K562 (cell line): Measurements from ENCODE around the gene EIF2S2. TPM values are rescaled to one million over a fixed set of nuclear protein-coding genes. Genes with fewer than 3 reads are reported as not detected.

Experiments used
- ARID1B ChIP-seq: fragments of 450-650 bp; IDR thresholded peaks from 2 replicates; pipeline ENCODE4 v1.6.1; 2016; ENCODE audit warnings: antibody characterized with exemption, mild to moderate bottlenecking, inconsistent platforms
- ARID3B ChIP-seq: fragments of 250-450 bp; sonication (Bioruptor Pico); IDR thresholded peaks from 2 replicates; pipeline ENCODE4 v1.4.0; 2020; ENCODE audit warnings: borderline replicate concordance
- BRCA1 ChIP-seq, 2 experiments: fragments of 450-650 bp in 1 of 2; sonication (generic) in 1 of 2; formaldehyde crosslinking in 1 of 2; IDR thresholded peaks; 2 replicates each; pipeline versions ENCODE4 v1.5.0 to v1.6.1; 2017 to 2020; ENCODE audit warnings: mild to moderate bottlenecking in 1 of 2, missing genetic modification reagents in 1 of 2
- BRD4 ChIP-seq: fragments of 200-600 bp; sonication (generic); IDR thresholded peaks from 2 replicates; pipeline ENCODE4 v1.6.1; 2017; ENCODE audit warnings: inconsistent platforms
- CBFA2T2 ChIP-seq: fragments of 450-650 bp; conservative IDR thresholded peaks from 2 replicates; pipeline ENCODE4 v1.6.1; 2017; ENCODE audit warnings: mild to moderate bottlenecking
- GATAD2A ChIP-seq: fragments of 450-650 bp; IDR thresholded peaks from 2 replicates; pipeline ENCODE4 v1.6.1; 2017
- GATAD2B ChIP-seq: fragments of 450-650 bp; IDR thresholded peaks from 2 replicates; pipeline ENCODE4 v1.6.1; 2017; ENCODE audit warnings: mild to moderate bottlenecking, borderline replicate concordance
- HMGN3 ChIP-seq: IDR thresholded peaks from 2 replicates; pipeline ENCODE4 v1.6.1; 2011; ENCODE audit warnings: borderline replicate concordance, low read depth, mild to moderate bottlenecking, mixed read lengths, low read length; ENCODE audit not compliant: insufficient read length; ENCODE audit errors: extremely low read depth
- NCOR1 ChIP-seq: fragments of 450-650 bp; IDR thresholded peaks from 2 replicates; pipeline ENCODE4 v1.6.1; 2016; ENCODE audit warnings: mild to moderate bottlenecking, moderate library complexity
- NR3C1 ChIP-seq: sonication (generic); formaldehyde crosslinking; IDR thresholded peaks from 2 replicates; pipeline ENCODE4 v1.8.1; 2022; ENCODE audit warnings: missing genetic modification reagents
- NR4A1 ChIP-seq, 2 experiments: fragments of 250-450 bp in 1 of 2; fragments of 450-650 bp in 1 of 2; sonication (Bioruptor Pico) in 1 of 2; IDR thresholded peaks; 2 replicates each; pipeline versions ENCODE4 v1.4.0 to v1.6.1; 2016 to 2020; ENCODE audit warnings: mild to moderate bottlenecking in 2 of 2, missing compliant biosample characterization in 1 of 2, missing genetic modification characterization in 1 of 2, moderate library complexity in 1 of 2
- PPARD ChIP-seq: fragments of 250-450 bp; sonication (Bioruptor Pico); IDR thresholded peaks from 2 replicates; pipeline ENCODE4 v1.8.0; 2022; ENCODE audit warnings: inconsistent platforms, mild to moderate bottlenecking, moderate library complexity
- PURB ChIP-seq: sonication (generic); formaldehyde crosslinking; IDR thresholded peaks from 2 replicates; pipeline ENCODE4 v1.9.0; 2021; ENCODE audit warnings: low read depth, mild to moderate bottlenecking, missing genetic modification reagents
- RBM34 ChIP-seq: fragments of 200-400 bp; formaldehyde crosslinking; IDR thresholded peaks from 2 replicates; pipeline ENCODE4 v1.6.1; 2018; ENCODE audit warnings: low read length, borderline replicate concordance; ENCODE audit not compliant: insufficient read depth
- RUNX1 ChIP-seq: sonication (generic); IDR thresholded peaks from 2 replicates; pipeline ENCODE4 v1.6.1; 2016; ENCODE audit warnings: antibody characterized with exemption, low read depth
- SMARCC2 ChIP-seq: fragments of 450-650 bp; IDR thresholded peaks from 2 replicates; pipeline ENCODE4 v1.6.1; 2017; ENCODE audit warnings: antibody characterized with exemption, moderate library complexity, mild to moderate bottlenecking, low read depth
- SRSF1 ChIP-seq: fragments of 200-400 bp; formaldehyde crosslinking; IDR thresholded peaks from 2 replicates; pipeline ENCODE4 v1.6.1; 2017; ENCODE audit warnings: mild to moderate bottlenecking, low read depth, low read length, moderate library complexity
- STAT5A ChIP-seq: IDR thresholded peaks from 2 replicates; pipeline ENCODE4 v1.6.1; 2012; ENCODE audit warnings: low read length, inconsistent platforms, borderline replicate concordance
- SUPT5H ChIP-seq: fragments of 450-650 bp; IDR thresholded peaks from 2 replicates; pipeline ENCODE4 v1.6.1; 2016
- TOE1 ChIP-seq, 2 experiments: fragments of 450-650 bp in 1 of 2; sonication (generic) in 1 of 2; formaldehyde crosslinking in 1 of 2; IDR thresholded peaks; 2 replicates each; pipeline versions ENCODE4 v1.7.1 to v1.8.0; 2016 to 2022; ENCODE audit warnings: borderline replicate concordance in 2 of 2, mild to moderate bottlenecking in 2 of 2, antibody characterized with exemption in 1 of 2, inconsistent platforms in 1 of 2, low read depth in 1 of 2, missing genetic modification reagents in 1 of 2, moderate library complexity in 1 of 2
- ZC3H8 ChIP-seq: fragments of 450-650 bp; IDR thresholded peaks from 2 replicates; pipeline ENCODE4 v1.6.1; 2017
- ZFP91 ChIP-seq: sonication (generic); formaldehyde crosslinking; IDR thresholded peaks from 2 replicates; pipeline ENCODE4 v1.8.0; 2022; ENCODE audit warnings: mild to moderate bottlenecking, missing genetic modification reagents
- ZNF140 ChIP-seq: fragments of 250-450 bp; sonication (Bioruptor Pico); IDR thresholded peaks from 2 replicates; pipeline ENCODE4 v1.8.0; 2021; ENCODE audit warnings: moderate library complexity, mild to moderate bottlenecking, inconsistent platforms
- ZNF146 ChIP-seq: IDR thresholded peaks from one replicate; pipeline ENCODE4 v1.6.1; 2018; ENCODE audit warnings: missing compliant biosample characterization; ENCODE audit not compliant: unreplicated experiment
- ZNF445 ChIP-seq: fragments of 250-450 bp; sonication (Bioruptor Pico); IDR thresholded peaks from 2 replicates; pipeline ENCODE4 v1.4.0; 2020; ENCODE audit warnings: low read depth, mild to moderate bottlenecking, moderate library complexity
- ZNF778 ChIP-seq: fragments of 450-650 bp; formaldehyde crosslinking; IDR thresholded peaks from 2 replicates; pipeline ENCODE4 v1.4.0; 2020; ENCODE audit warnings: mild to moderate bottlenecking, moderate library complexity
- polyA plus RNA-seq, 8 experiments: library from polyadenylated mRNA; depleted of rRNA in 4 of 8; stranded (reverse) in 5 of 8; unstranded in 3 of 8; fragments of >200 nt; fragmentation: Nextera tagmentation in 2 of 8; fragmentation: Illumina TruSeq in 1 of 8; extraction: Ambion mirVana in 2 of 8; extraction: Trizol in 1 of 8; gene quantifications; 2 replicates each; pipeline versions ENCODE4 v1.2.1 to v1.2.3, GENCODE V29; 2011 to 2014; ENCODE audit warnings: inconsistent platforms in 1 of 8, missing spikeins in 1 of 8
- total RNA-seq, 7 experiments: library from RNA; depleted of rRNA in 6 of 7; stranded (reverse); fragments of >200 nt in 6 of 7; fragmentation: Illumina TruSeq in 2 of 7; extraction: Trizol in 2 of 7; gene quantifications; 2 replicates each; pipeline versions ENCODE4 v1.2.1 to v1.2.3, GENCODE V29; 2011 to 2021; ENCODE audit warnings: low replicate concordance in 1 of 7
- TF ChIP-seq, protein P1 (sequence below): conservative IDR thresholded peaks from 2 replicates; pipeline ENCODE4 v1.6.1; 2011; ENCODE audit warnings: low read depth, mild to moderate bottlenecking, low read length; ENCODE audit not compliant: control insufficient read depth

Gene EIF2S2
- total and polyA plus RNA-seq, 9 of the 15 experiments (the other 6 are each of a cell fraction or from before 2014, with no cell fraction given), result 79.7 to 220 (median 154) TPM

GRCh38 chr20:34112600-34113101 lies 608 bp upstream of the EIF2S2 start (continued):
- TF ChIP-seq NCOR1 (no peak), ZNF140 (CRISPR knock-in tag) (no peak), ZC3H8 (no peak), PPARD (CRISPR knock-in tag) (no peak), BRD4 (no peak), GATAD2B (0 out of 2 replicates have a peak, but pooled peaks have one; percentile 69), SUPT5H (no peak), SRSF1 (no peak), NR4A1 (CRISPR knock-in tag; IDR thresholded peaks at IDR 0.05) (no peak), NR4A1 (tag; IDR thresholded peaks at IDR 0.05) (no peak), ZFP91 (CRISPR knock-in tag) (no peak), SMARCC2 (no peak; the same call in 1 of the 2 replicates), ZNF778 (CRISPR knock-in tag) (no peak), ZNF445 (CRISPR knock-in tag) (no peak), NR3C1 (CRISPR knock-in tag) (no peak), CBFA2T2 (no peak), ARID3B (no peak), BRCA1 (IDR thresholded peaks at IDR 0.05) (no peak), BRCA1 (CRISPR knock-in tag; IDR thresholded peaks at IDR 0.05) (no peak), TOE1 (IDR thresholded peaks at IDR 0.05; ENCODE audit: borderline replicate concordance) (no peak), TOE1 (CRISPR knock-in tag; IDR thresholded peaks at IDR 0.05; ENCODE audit: borderline replicate concordance, low read depth) (no peak), RUNX1 (no peak), ZNF146 (CRISPR knock-in tag) (no peak), HMGN3 (no peak), STAT5A (no peak), GATAD2A (no peak; the same call in 1 of the 2 replicates), RBM34 (no peak), PURB (no peak), ARID1B (peak; percentile 47; the same call in 1 of the 2 replicates)
- TF ChIP-seq, protein P1, sequence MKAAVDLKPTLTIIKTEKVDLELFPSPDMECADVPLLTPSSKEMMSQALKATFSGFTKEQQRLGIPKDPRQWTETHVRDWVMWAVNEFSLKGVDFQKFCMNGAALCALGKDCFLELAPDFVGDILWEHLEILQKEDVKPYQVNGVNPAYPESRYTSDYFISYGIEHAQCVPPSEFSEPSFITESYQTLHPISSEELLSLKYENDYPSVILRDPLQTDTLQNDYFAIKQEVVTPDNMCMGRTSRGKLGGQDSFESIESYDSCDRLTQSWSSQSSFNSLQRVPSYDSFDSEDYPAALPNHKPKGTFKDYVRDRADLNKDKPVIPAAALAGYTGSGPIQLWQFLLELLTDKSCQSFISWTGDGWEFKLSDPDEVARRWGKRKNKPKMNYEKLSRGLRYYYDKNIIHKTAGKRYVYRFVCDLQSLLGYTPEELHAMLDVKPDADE, result no peak
